Measurements from ENCODE around the gene HIRIP3.
"Not testable (repeated sequence)": the region's sequence is repeated elsewhere in the genome, so short reads cannot be mapped to it uniquely, and the experiment has no call there.

Gene HIRIP3

GRCh38 chr16:29961479-29962343 is 33.7 kb downstream of the HIRIP3 start, which contains the start of gene TMEM219:
Gene TMEM219 (plus strand): TSS chr16:29962079. CDS start chr16:29963144, 1,065 bp downstream.
- TF ChIP-seq CTCF (conservative IDR thresholded peaks at IDR 0.05; ENCODE audit: low read length) = peak; percentile 44
- DNase-seq (ENCODE audit: low read depth) = peak; percentile 84
- H3K4me3 ChIP-seq (ENCODE audit: low read length) = peak within 1 kb of the TSS; percentile 87

GRCh38 chr16:29961127-29961478 is 34.3 kb downstream of the HIRIP3 start:
- no peak for TF ChIP-seq CTCF (conservative IDR thresholded peaks at IDR 0.05; ENCODE audit: low read length)
- H3K4me3 ChIP-seq (ENCODE audit: low read length) = peak overlapping the region; percentile 83
- DNase-seq (ENCODE audit: low read depth) = no peak

- not testable (repeated sequence) for H3K4me3 ChIP-seq (ENCODE audit: low read length); DNase-seq (ENCODE audit: low read depth)
These were observed 35.6 kb downstream of the HIRIP3 start for GRCh38 chr16:29959821-29960220.

GRCh38 chr16:29959293-29959692 is 36.1 kb downstream of the HIRIP3 start:
- TF ChIP-seq CTCF (conservative IDR thresholded peaks at IDR 0.05; ENCODE audit: low read length) = no peak
- no peak for DNase-seq (ENCODE audit: low read depth)
- no peak overlapping the region for H3K4me3 ChIP-seq (ENCODE audit: low read length)

- H3K4me3 ChIP-seq (ENCODE audit: low read length) = no peak overlapping the region
- DNase-seq (ENCODE audit: low read depth) = no peak
- no peak for TF ChIP-seq CTCF (conservative IDR thresholded peaks at IDR 0.05; ENCODE audit: low read length)
These were observed 36.7 kb downstream of the HIRIP3 start for GRCh38 chr16:29958756-29959155.

GRCh38 chr16:29951625-29952365 is 43.6 kb downstream of the HIRIP3 start:
- no peak for DNase-seq (ENCODE audit: low read depth)
- TF ChIP-seq CTCF (conservative IDR thresholded peaks at IDR 0.05; ENCODE audit: low read length) = no peak

GRCh38 chr16:29950806-29951461 is 44.5 kb downstream of the HIRIP3 start:
- H3K4me3 ChIP-seq (ENCODE audit: low read length) = no peak overlapping the region
- TF ChIP-seq CTCF (conservative IDR thresholded peaks at IDR 0.05; ENCODE audit: low read length) = no peak
- no peak for DNase-seq (ENCODE audit: low read depth)

More at GRCh38 chr16:29951625-29952365, 43.6 kb downstream of the HIRIP3 start:
- H3K4me3 ChIP-seq (ENCODE audit: low read length) = no peak overlapping the region
